Fibroblast of peridontal ligament (primary cell): ENCODE measurements around the gene FGA.

Source experiments
- DNase-seq: peaks from one replicate; pipeline ENCODE4 v3.0.0-alpha.2; 2010; ENCODE audit errors: extremely low read depth

Gene FGA

DNA sequence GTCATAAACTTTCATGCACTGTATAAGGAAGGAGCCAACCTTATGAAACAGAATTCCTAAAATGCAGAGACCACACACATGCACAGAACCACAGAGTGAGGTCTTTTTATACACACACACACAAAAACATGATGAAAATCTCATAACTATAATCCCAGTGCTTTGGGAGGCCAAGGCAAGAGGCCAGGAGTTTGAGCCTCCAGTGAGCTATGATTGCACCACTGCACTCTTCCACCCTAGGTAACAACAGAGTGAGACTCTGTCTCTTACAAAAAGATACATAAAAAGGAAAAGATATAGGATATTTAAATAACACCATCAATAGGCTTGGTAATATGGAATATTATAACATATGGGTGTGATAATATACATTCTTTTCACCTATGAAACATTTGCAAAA, 10.6 kb downstream of the FGA start:
- no peak for DNase-seq

- DNase-seq = no peak
Measured at GRCh38 chr4:154578919-154579318, 11.6 kb downstream of the FGA start.

DNA sequence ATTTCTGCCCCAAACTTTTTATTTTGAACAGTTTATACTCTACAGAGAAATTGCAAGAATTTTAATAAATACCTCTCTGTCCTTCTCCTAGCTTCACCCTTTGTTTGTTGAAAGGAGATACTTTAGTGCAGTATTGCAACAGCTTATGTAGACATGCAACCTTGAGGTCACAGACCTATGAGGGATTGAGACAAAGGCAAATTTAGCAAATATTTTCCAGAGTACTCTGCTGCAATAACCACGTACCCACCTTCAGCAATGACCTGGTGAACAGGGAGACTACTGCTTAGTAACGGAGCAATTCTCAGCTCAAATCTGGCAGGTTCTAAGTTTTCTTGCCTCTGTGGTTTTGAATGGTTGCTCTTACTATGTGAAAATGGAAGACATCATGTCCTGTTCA, 13.2 kb downstream of the FGA start:
- no peak for DNase-seq

DNA sequence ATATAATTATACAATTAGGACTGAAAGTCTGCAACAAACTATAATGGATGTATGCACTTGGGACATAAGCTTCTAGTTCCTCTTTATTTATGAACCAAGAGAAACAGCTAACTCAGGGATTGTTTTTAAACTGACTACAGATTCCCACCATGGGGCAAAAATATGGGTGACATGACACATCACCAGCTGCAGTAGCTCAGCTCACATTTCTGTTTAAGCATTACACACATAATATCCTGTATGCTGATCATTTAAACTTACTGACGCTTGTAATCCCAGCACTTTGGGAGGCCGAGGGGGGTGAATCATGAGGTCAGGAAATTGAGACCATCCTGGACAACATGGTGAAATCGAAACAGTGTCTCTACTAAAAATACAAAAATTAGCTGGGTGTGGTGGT, 16.2 kb downstream of the FGA start:
- DNase-seq = no peak

DNA sequence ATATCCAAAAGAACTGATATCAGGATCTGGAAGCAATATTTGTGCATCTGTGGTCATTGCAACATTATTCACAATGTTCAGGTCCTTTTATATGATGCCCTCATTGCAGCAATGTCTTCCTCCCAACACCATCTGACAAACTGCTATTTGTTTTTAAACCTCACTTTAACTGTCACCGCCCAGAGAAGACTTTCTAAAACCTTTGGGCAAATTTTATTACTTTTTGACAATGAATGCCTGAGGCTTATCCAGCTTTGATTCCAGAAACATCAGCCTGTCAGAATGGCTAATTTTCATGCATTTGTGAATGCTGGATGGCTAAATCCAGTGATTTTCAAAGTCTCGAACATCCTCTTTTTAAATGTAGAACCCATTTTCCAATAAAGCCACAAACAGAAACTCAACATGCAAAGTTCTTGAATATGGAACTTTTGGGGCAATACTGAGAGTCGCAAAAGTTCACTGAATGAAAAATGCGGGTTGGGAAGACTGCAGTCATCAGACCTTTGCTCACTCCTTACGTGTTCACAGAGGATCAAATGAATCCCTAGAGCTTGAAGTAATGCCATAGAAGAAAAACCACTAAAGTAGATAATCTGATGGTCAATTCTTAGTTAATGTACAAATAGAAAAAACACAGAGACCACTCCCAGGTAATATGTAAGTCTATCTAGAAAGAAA, 17.2 kb downstream of the FGA start:
- DNase-seq = no peak

GRCh38 chr4:154569584-154569983, 21.0 kb downstream of the FGA start:
- no peak for DNase-seq

- no peak for DNase-seq
Measured at GRCh38 chr4:154569028-154569427, 21.5 kb downstream of the FGA start.

DNA sequence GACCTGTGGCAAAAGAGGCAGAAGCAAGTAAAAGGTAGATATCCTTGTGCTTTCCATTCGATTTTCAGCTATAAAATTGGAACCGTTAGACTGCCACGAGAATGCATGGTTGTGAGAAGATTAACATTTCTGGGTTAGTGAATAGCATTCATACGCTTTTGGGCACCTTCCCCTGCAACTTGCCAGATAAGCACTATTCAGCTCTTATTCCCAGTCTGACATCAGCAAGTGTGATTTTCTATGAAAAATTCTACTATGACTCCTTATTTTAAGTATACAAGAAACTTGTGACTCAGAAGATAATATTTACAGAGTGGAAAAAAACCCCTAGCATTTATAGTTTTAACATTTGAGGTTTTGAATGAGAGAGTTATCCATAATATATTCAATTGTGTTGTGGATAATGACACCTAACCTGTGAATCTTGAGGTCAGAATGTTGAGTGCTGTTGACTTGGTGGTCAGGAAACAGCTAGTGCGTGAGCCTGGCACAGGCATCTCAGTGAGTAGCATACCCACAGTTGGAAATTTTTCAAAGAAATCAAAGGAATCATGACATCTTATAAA, 23.8 kb downstream of the FGA start:
- DNase-seq = no peak

- DNase-seq = no peak
Measured at GRCh38 chr4:154565704-154566103, 24.8 kb downstream of the FGA start.

DNA sequence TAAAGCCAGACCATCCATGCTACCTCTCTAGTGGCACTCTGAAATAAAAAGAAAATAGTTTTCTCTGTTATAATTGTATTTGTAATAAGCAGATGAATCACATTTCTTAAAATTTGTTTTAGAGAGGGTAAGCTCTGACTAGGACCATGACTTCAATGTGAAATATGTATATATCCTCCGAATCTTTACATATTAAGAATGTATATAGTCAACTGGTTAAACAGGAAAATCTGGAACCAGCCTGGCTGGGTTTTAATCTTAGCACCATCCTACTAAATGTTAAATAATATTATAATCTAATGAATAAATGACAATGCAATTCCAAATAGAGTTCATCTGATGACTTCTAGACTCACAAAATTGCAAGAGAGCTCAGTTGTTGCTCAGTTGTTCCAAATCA, 26.2 kb downstream of the FGA start:
- no peak for DNase-seq

DNA sequence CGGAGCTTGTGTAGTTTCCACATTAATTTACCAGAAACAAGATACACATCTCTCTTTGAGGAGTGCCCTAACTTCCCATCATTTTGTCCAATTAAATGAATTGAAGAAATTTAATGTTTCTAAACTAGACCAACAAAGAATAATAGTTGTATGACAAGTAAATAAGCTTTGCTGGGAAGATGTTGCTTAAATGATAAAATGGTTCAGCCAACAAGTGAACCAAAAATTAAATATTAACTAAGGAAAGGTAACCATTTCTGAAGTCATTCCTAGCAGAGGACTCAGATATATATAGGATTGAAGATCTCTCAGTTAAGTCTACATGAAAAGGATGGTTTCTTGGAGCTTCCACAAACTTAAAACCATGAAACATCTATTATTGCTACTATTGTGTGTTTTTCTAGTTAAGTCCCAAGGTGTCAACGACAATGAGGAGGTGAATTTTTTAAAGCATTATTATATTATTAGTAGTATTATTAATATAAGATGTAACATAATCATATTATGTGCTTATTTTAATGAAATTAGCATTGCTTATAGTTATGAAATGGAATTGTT, 27.8 kb downstream of the FGA start, which contains the start of gene FGB:
Gene FGB (plus strand): TSS at position 315 of the 558 bp plus-strand sequence. CDS start 8 bp downstream, at position 323.
- DNase-seq = no peak

DNA sequence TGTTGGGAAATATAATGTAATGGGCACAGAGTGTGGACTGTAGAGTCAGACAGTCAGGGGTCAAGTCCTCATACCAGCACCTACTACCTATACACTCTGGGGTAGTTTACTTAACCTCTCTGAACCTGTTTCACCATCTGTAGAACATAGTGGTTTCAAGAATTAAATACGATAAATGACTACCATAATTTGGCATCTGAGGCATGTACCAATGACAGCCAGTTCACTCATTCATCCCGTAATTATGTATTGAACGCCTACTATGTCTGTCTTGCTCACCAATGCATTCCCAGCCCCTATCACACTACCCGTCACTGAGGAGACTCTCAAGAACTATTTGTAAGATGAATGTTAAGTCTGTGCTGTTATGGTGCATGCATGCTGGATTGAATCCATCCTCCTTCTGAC, 29.7 kb downstream of the FGA start:
- peak; percentile 2 for DNase-seq

GRCh38 chr4:154560419-154560801, 30.1 kb downstream of the FGA start:
- DNase-seq = no peak

- DNase-seq = peak; percentile 46
Measured at GRCh38 chr4:154559494-154560418, 30.8 kb downstream of the FGA start.

GRCh38 chr4:154559141-154559493, 31.4 kb downstream of the FGA start:
- DNase-seq = no peak

GRCh38 chr4:154551872-154552686, 38.5 kb downstream of the FGA start:
- DNase-seq = peak; percentile 84

GRCh38 chr4:154549894-154550790, 40.4 kb downstream of the FGA start, which contains the start of gene PLRG1:
TSS of gene PLRG1 (minus strand) at chr4:154550400. CDS start at chr4:154550308, 92 bp downstream.
- peak; percentile 93 for DNase-seq

DNA sequence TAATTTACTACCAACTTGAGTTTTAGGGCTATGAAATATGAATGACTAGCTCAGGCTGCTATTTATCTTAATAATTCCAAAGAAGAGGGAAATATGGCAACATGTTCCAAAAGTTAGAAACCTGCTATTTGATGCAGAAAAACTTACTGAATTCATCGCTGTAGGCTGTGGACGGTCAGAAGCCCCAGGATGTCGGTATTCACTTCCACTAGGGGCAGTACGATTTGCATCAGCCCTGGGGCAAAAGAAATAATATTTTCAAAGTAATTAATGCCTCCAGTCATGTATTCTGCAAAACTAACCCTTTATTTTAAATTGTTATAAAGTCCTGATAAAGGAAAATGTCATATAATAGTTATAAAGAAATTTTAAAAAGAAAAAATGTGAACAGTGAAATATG, 44.9 kb downstream of the FGA start:
- no peak for DNase-seq

- DNase-seq = no peak
Measured at GRCh38 chr4:154542271-154542879, 48.2 kb downstream of the FGA start.
